MV-4-11 (cell line): Measurements from ENCODE around the gene ATM.
A peak's percentile ranks its signal among the peaks of the same experiment; 100 is the strongest.

ENCODE experiments used
- DNase-seq: peaks from one replicate; lab custom pipeline; 2025; lab: John Stamatoyannopoulos, UW

Gene ATM

GRCh38 chr11:108222574-108223347 is at the start of gene ATM, which contains the start of gene NPAT:
TSS of gene ATM (plus strand) at chr11:108223067. CDS start at chr11:108227625, 4,558 bp downstream.
TSS of gene NPAT (minus strand) at chr11:108222638. CDS start at chr11:108222536, 102 bp downstream.
- peak; percentile 100 for DNase-seq

GRCh38 chr11:108177570-108177969 is 45.3 kb upstream of the ATM start:
- no peak for DNase-seq

- no peak for DNase-seq
These were observed 29.1 kb upstream of the ATM start for GRCh38 chr11:108193725-108194124.

- DNase-seq: no peak
These were observed 26.0 kb upstream of the ATM start for GRCh38 chr11:108196901-108197300.

GRCh38 chr11:108197351-108197750 is 25.5 kb upstream of the ATM start:
- DNase-seq: no peak

- no peak for DNase-seq
These were observed 24.0 kb upstream of the ATM start for GRCh38 chr11:108198833-108199232.

GRCh38 chr11:108199446-108200321 is 23.2 kb upstream of the ATM start:
- DNase-seq: peak; percentile 41

GRCh38 chr11:108203075-108203474 is 19.8 kb upstream of the ATM start:
- peak; percentile 83 for DNase-seq

- no peak for DNase-seq
These were observed 18.5 kb upstream of the ATM start for GRCh38 chr11:108204376-108204775.

- no peak for DNase-seq
These were observed 17.9 kb upstream of the ATM start for GRCh38 chr11:108204929-108205499.

GRCh38 chr11:108206171-108206570 is 16.7 kb upstream of the ATM start:
- no peak for DNase-seq

GRCh38 chr11:108206969-108207682 is 15.7 kb upstream of the ATM start:
- no peak for DNase-seq

- DNase-seq: no peak
These were observed 15.2 kb upstream of the ATM start for GRCh38 chr11:108207683-108208060.

GRCh38 chr11:108210441-108210840 is 12.4 kb upstream of the ATM start:
- no peak for DNase-seq

- DNase-seq: no peak
These were observed 9.1 kb upstream of the ATM start for GRCh38 chr11:108213784-108214183.

GRCh38 chr11:108216988-108217387 is 5.9 kb upstream of the ATM start:
- DNase-seq: no peak

GRCh38 chr11:108218455-108218854 is 4.4 kb upstream of the ATM start:
- DNase-seq: no peak

GRCh38 chr11:108218912-108219783 is 3.7 kb upstream of the ATM start:
- DNase-seq: no peak

- no peak for DNase-seq
These were observed 2.0 kb upstream of the ATM start for GRCh38 chr11:108220721-108221336.

GRCh38 chr11:108221371-108221770 is 1.5 kb upstream of the ATM start:
- DNase-seq: no peak
